GM18519 (cell line): Measurements from ENCODE around the gene TACR2.

Experiments used
- ATAC-seq: cut with Tn5 transposase; IDR thresholded peaks from one replicate; pipeline ENCODE4 v1.9.1; 2021; ENCODE audit warnings: mild to moderate bottlenecking, moderate library complexity; ENCODE audit not compliant: unreplicated experiment, low FRiP score

TACR2 gene

DNA sequence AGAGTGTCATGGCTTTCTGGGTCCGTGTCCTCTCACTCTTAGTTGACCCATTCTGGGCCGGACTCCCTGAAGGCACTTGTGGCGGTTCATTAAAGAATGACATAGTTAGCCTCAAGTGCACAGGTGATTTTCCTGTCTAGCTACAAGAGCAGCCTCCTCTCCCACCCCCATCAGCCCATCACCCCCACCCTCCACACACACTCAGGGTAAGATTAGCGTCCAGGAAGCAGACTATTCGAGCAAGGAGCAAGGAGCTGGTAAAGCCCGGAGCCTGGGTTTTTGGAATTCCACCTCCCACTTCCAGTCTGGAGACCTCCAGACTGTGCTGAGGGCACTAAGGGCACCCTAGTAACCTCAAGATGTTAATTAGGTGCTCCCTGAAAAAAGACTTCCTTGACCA is 39.5 kb downstream of the TACR2 start:
- ATAC-seq = no peak

DNA sequence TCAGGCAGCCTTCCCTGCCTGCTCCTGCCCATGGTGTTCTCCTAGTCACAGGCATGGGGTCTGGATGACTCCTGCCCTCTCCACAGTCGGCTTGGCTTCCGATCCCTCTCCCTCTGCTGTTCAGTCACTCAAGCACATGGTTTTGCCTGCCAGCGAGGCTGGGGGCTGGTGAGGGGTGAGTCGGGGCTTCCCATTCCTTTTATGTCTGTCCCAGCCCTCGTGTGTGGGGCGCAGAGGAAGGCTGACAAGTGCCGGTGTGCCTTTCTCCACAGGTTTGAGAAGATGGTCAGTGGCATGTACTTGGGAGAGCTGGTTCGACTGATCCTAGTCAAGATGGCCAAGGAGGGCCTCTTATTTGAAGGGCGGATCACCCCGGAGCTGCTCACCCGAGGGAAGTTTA is 40.1 kb downstream of the TACR2 start:
- ATAC-seq = no peak

- no peak for ATAC-seq
Measured at GRCh38 chr10:69375307-69376151, 41.2 kb downstream of the TACR2 start.

- ATAC-seq = no peak
Measured at GRCh38 chr10:69374931-69375306, 41.8 kb downstream of the TACR2 start.

GRCh38 chr10:69374242-69374641 is 42.5 kb downstream of the TACR2 start:
- ATAC-seq = no peak

DNA sequence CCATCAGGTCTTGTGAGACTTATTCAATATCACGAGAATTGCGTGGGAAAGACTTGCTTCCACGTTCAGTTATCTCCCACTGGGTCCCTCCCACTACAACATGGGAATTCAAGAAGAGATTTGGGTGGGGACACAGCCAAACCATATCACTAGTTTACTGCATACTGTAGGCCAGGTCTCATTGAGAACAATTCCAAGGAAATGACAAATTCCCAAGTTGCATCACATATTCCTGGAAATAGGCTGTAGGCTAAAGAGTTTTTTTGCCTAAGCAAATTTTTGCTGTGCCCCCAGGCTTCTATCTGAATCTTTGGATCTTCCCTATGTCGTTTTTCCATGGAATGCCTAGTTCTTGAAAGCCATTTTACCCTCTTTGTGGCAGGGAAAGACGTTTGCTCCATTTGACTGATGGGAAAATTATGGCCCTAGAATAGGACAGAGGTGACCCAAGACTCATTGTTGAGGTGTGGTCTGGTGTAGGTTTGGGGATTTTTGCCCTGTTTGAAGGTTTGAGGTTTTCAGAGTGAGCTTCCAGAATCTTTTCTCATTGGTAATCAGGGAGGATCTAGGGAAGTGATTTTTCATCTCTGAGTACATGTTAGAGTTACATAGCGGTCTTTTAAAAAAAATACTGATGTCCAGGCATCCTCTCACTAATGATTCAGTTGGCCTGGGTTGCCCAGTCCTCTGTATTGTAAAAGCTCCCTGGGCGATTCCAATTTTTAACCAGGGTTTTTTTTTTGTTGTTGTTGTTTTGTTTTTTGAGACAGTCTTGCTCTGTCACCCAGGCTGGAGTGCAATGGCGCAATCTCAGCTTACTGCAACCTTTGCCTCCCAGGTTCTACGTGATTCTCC is 44.4 kb downstream of the TACR2 start:
- ATAC-seq = no peak

GRCh38 chr10:69367469-69367868 is 49.2 kb downstream of the TACR2 start:
- ATAC-seq = no peak

DNA sequence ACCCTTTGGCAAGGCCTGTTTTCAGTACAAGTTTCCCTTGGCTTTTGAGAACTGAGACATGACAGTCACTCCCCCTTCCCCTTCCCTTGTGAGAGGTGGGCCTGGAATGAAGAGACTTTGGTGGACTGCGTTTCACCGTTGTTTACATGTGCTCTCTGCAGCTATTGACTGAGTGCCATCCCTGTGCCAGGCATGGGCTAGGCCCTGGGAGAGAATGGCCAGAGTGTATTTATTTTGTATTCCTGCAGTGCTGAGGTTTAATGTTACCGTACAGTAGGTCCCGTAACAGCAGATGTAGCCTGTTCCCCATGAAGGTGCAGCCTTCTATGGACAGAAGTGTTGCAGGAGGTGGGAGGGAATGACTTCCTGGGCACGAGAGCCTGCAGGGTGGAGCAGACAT is 50.0 kb downstream of the TACR2 start:
- ATAC-seq = no peak

DNA sequence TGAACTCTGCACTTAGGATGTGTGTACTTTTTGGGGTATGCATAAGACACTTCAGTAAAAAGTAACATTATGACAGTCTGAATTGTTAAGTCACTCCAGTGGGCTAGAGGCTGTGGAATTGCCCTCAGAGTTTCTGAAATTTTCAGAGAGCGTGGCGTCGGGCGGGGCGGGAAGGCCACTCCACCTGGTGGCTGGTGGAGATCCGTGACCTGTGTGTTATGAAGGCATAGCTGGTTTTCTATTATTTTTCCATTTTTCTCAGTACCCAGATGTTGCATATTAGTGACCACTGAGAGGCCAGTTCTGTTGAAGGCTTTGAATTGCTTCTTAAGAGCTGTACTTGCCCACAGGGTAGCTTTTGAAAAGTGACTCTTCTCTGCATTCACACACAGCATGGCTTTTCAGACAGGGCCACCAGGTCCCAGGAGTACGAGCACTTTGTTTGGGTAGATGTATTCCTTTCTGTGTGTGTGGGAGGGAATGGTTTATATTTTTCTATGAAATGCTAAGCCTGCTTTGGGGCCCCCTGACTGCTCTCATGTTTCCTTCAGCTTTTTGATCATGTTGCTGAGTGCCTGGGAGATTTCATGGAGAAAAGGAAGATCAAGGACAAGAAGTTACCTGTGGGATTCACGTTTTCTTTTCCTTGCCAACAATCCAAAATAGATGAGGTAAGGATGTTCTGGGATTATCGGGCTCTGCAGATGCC is 52.3 kb downstream of the TACR2 start:
- ATAC-seq = no peak

DNA sequence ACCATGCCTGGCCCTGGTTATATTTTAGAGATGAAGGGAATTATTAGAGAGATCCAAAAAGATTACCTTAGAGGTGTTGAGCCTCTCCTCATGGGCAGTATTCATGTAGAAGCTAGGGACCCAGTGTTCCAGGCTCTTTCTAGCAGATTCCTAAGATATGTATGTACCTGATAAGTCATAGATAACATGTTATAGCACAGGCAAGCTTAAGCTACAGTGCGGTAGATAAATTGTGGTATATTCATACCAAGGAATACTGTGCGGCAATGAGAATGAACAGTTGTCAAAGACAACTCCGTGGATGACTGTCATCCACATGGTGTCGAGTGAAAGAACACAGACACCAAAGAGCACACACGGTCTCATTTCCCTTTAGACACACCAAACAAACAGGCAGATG is 53.1 kb downstream of the TACR2 start:
- ATAC-seq = no peak

- ATAC-seq = no peak
Measured at GRCh38 chr10:69362471-69362954, 54.2 kb downstream of the TACR2 start.

- no peak for ATAC-seq
Measured at GRCh38 chr10:69361303-69361614, 55.5 kb downstream of the TACR2 start.

GRCh38 chr10:69360485-69361302 is 56.0 kb downstream of the TACR2 start:
- no peak for ATAC-seq

GRCh38 chr10:69359594-69359993 is 57.1 kb downstream of the TACR2 start:
- no peak for ATAC-seq

DNA sequence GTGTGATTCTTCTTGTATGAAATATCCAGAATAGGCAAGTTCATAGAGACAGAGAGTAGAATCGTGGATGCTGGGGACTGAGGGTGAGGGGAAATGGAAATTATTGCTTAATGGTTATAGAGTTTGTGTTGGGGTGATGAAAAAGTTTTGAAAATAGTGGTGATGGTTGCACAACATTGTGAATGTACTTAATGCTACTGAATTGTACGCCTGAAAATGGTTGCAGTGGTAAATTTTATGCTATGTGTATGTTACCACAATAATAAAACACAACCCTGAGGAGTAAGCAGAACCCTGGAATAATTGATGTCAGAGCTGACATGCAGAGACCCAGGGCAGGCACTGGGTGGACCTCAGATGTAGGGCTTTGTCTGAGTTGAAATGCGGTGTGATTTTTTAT is 57.6 kb downstream of the TACR2 start:
- no peak for ATAC-seq

DNA sequence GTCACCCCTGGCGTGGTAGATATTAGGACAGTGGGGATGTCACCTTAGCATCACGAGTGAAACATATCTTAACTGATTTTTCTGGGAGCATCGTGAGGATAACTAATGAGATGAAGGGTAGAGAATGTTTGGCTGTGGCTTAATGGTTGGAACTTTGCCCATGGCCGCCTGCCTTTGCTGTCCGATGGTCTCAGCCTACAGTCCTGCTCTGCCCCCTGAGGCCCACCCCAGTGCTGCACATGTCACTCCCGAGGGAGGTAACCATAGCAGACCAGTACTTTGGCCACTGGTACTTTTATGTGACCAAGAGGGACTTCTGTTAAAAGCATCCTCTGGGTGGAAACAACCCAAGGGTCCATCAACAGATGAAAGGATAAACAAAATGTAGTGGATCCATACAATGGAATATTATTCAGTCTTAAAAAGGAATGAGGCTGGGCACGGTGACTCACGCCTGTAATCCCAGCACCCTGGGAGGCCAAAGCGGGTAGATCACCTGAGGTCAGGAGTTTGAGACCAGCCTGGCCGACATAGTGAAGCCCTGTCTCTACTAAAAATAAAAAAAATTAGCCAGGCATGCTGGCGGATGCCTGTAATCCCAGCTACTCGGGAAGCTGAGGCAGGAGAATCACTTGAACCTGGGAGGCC is 58.4 kb downstream of the TACR2 start:
- no peak for ATAC-seq

DNA sequence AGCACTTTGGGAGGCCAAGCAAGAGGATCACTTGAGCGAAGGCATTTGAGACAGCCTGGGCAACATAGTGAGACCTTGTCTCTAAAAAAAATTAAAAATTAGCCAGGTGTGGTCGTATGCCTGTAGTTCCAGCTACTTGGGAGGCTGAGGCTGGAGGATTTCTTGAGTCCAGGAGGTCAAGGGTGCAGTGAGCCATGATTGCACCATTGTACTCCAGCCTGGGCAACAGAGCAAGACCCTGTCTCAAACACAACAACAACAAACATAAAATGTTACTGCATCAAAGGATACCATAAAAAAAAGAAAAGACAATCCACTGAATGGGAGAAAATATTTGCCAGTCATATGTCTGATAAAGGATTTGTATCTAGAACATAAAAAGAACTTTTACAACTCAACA is 60.5 kb downstream of the TACR2 start:
- ATAC-seq = no peak

- ATAC-seq = no peak
Measured at GRCh38 chr10:69353977-69354635, 62.6 kb downstream of the TACR2 start.
